Prostate gland (tissue), 2 donors: ENCODE results near the gene RAVER2. TPM values are rescaled to one million over a fixed set of nuclear protein-coding genes. Genes with fewer than 3 reads are reported as not detected.
"Not testable (repeated sequence)": the region's sequence is repeated elsewhere in the genome, so short reads cannot be mapped to it uniquely, and the experiment has no call there.

Experiments
- DNase-seq: peaks from one replicate; pipeline ENCODE4 v3.0.0-alpha.2; 2019; ENCODE audit warnings: low spot score
- H3K27ac ChIP-seq, 2 donors: fragments of 200-600 bp; sonication (generic); 2 replicates each; pipeline ENCODE4 v1.5.1; 2017 to 2019
- H3K27me3 ChIP-seq: fragments of 200-600 bp; sonication (generic); replicated peaks from 2 replicates; pipeline ENCODE4 v1.5.1; 2019; ENCODE audit not compliant: insufficient read depth
- H3K36me3 ChIP-seq, 2 donors: fragments of 200-600 bp; sonication (generic); 1 replicate in 1 of 2; 2 replicates in 1 of 2; pipeline versions ENCODE4 v1.5.1 to v1.8.1; 2017 to 2019
- H3K4me1 ChIP-seq: fragments of 200-600 bp; sonication (generic); replicated peaks from 2 replicates; pipeline ENCODE4 v1.5.1; 2019
- H3K4me3 ChIP-seq, 2 donors: fragments of 200-600 bp; sonication (generic); 2 replicates each; pipeline ENCODE4 v1.5.1; 2017 to 2019
- H3K9me3 ChIP-seq: fragments of 200-600 bp; sonication (generic); 2 replicates; pipeline ENCODE4 v1.5.1; 2017
- POLR2A ChIP-seq: fragments of 450-650 bp; IDR thresholded peaks from one replicate; pipeline ENCODE4 v1.6.1; 2016; ENCODE audit warnings: antibody characterized with exemption, mild to moderate bottlenecking
- POLR2AphosphoS5 ChIP-seq: sonication (generic); formaldehyde crosslinking; IDR thresholded peaks from one replicate; pipeline ENCODE4 v1.6.1; 2017; ENCODE audit warnings: antibody characterized with exemption
- WGBS: methylation state at CpG from one replicate; pipeline ENCODE4 v1.1.5; 2018; 5-methylcytosine and 5-hydroxymethylcytosine counted together
- intact Hi-C: fragments of 100-400 bp; cut with DNase I; formaldehyde crosslinking; loops from one replicate; pipeline ENCODE4 v1.14.2; 2022
- total RNA-seq, 2 donors: library from RNA; depleted of rRNA; stranded (reverse); fragments of >200 nt; gene quantifications; one replicate each; pipeline ENCODE4 v1.1.0, GENCODE V29; 2016
- TF ChIP-seq, protein P1 (sequence below), 4 experiments: fragments of 200-600 bp in 2 of 4; fragments of 450-650 bp in 2 of 4; sonication (generic) in 2 of 4; IDR thresholded peaks; 1 replicate in 3 of 4; 2 replicates in 1 of 4; pipeline ENCODE4 v1.5.1; 2016 to 2019; ENCODE audit warnings: antibody characterized with exemption in 4 of 4, mild to moderate bottlenecking in 2 of 4, moderate library complexity in 2 of 4

Gene RAVER2
- total RNA-seq, 2 donors from 2014 or later = 11.8 to 18.3 TPM

DNA sequence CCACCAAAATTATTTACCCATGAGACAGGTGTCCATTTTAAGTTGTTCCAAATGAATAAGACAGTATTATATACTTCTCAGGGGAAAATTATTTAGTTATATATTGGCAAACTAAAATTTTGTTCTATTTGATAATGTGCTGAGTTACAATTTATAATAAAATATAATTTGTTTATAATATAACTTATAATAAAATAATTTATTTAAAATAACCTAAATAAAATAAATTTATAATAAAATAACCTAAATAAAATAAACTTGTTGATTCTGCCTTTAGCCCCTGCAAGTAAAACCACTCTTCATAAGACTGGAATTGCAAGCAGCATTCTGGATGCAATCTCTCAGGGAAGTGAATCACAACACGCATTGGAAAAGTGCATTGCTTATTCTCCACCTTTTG is 69.6 kb downstream of the RAVER2 start:
- Histone ChIP-seq H3K4me1 (no peaks in the 10 kb centered on the region), H3K4me3 (no peak overlapping the region), H3K36me3 (no peaks in the 10 kb centered on the region), H3K27me3 (no peaks in the 10 kb centered on the region), H3K9me3 (no peaks in the 10 kb centered on the region), H3K27ac (no peak overlapping the region)
- intact Hi-C loops = no loop called here
- DNase-seq = no peak
- TF ChIP-seq POLR2A = no peak
- no peak for TF ChIP-seq POLR2AphosphoS5
- TF ChIP-seq, protein P1, sequence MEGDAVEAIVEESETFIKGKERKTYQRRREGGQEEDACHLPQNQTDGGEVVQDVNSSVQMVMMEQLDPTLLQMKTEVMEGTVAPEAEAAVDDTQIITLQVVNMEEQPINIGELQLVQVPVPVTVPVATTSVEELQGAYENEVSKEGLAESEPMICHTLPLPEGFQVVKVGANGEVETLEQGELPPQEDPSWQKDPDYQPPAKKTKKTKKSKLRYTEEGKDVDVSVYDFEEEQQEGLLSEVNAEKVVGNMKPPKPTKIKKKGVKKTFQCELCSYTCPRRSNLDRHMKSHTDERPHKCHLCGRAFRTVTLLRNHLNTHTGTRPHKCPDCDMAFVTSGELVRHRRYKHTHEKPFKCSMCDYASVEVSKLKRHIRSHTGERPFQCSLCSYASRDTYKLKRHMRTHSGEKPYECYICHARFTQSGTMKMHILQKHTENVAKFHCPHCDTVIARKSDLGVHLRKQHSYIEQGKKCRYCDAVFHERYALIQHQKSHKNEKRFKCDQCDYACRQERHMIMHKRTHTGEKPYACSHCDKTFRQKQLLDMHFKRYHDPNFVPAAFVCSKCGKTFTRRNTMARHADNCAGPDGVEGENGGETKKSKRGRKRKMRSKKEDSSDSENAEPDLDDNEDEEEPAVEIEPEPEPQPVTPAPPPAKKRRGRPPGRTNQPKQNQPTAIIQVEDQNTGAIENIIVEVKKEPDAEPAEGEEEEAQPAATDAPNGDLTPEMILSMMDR (IDR thresholded peaks at IDR 0.05) = no peak
- whole genome bisulfite sequencing = 97% methylated on average over 1 of the region's 1 CpG

DNA sequence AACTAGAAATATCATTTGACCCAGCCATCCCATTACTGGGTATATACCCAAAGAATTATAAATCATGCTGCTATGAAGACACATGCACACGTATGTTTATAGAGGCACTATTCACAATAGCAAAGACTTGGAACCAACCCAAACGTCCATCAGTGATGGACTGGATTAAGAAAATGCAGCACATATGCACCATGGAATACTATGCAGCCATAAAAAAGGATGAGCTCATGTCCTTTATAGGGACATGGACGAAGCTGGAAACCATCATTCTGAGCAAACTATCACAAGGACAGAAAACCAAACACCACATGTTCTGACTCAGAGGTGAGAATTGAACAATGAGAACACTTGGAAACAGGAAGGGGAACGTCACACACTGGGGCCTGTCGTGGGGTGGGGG is 72.5 kb downstream of the RAVER2 start:
- H3K27me3 ChIP-seq, DNase-seq, H3K9me3 ChIP-seq, H3K36me3 ChIP-seq, H3K27ac ChIP-seq, H3K4me3 ChIP-seq, H3K4me1 ChIP-seq, intact Hi-C loops: not testable (repeated sequence)
- WGBS = 95% methylated on average over 5 of the region's 5 CpGs

DNA sequence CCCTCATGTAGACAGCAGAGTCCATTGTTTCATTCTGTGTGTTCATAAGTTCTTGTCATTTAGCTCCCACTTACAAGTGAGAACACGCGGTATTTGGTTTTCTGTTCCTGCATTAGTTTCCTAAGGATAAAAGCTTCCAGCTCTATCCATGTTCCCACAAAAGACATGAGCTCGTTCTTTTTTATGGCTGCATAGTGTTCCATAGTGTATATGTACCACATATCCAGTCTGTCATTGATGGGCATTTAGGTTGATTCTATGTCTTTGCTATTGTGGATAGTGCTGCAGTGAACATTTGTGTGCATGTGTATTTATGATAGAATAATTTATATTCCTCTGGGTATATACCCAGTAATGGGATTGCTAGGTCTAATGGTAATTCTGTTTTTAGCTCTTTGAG is 75.7 kb downstream of the RAVER2 start:
- not testable (repeated sequence) for H3K9me3 ChIP-seq, H3K27ac ChIP-seq, H3K27me3 ChIP-seq, H3K4me3 ChIP-seq, DNase-seq, H3K36me3 ChIP-seq, H3K4me1 ChIP-seq
- 94% methylated on average over 3 of the region's 3 CpGs for WGBS
- intact Hi-C loops = loop anchor here (5.0 kb wide), 1 partner anchor 78 kb away; no protein-coding TSS in a partner anchor

DNA sequence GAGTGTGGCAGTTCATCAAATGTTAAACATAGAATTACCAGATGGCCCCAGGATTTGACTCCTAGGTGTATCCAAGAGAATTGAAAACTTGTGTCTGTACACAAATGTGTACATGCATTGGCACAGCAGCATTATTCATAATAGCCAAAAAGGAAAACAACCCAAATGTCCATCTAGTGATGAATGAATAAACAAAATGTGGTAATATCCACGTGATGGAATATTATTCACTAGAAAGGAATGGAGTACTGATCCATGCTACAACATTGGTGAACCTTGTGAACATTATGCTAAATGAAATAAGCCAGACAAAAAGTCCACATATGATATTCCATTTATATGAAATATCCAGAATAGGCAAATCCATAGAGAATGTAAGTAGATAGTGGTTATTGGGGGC is 77.7 kb downstream of the RAVER2 start:
- WGBS = 63% methylated on average over 1 of the region's 1 CpG
- no peak for TF ChIP-seq POLR2AphosphoS5
- no peak for TF ChIP-seq POLR2A

DNA sequence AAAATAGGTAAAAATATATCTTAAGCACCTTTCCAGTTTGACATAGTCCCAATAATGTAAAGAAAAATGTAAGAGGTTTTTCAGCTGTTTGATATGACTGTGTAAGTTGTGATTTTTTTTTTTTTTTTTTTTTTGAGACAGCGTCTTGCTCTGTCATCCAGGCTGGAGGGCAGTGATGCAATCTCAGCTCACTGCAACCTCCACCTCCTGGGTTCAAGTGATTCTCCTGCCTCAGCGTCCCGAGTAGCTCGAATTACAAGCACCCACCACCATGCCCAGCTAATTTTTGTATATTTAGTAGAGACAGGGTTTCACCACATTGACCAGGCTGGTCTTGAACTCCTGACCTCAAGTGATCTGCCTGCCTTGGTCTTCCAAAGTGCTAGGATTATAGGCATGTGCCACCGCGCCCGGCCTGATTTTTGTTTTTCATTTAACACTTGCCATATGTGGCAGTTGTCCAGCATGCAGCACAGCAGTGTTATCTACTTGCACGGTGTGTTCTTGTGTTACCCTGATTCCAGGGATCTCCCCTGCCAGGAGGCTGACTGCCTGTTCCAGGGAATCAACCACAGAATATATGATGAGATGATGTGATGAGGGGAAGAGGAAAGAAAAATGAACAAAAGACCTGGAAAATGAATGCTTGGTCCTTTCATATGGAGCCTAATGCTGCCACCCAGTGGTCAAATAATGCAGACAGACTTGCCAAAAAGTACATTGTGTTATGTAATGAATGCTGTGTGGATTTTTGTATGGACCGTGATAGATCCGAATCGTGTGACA is 79.0 kb downstream of the RAVER2 start:
- no peaks in the 10 kb centered on the region for H3K4me1 ChIP-seq
- intact Hi-C loops = loop anchor here (1.0 to 5.0 kb wide), 3 partner anchors 82 to 553 kb away; no protein-coding TSS in a partner anchor
- WGBS = 56% methylated on average over 11 of the region's 11 CpGs
- no peak overlapping the region for H3K4me3 ChIP-seq
- DNase-seq = peak; percentile 66
- H3K27me3 ChIP-seq = no peaks in the 10 kb centered on the region
- no peaks in the 10 kb centered on the region for H3K9me3 ChIP-seq
- no peak overlapping the region for H3K27ac ChIP-seq
- peak; percentile 65 for TF ChIP-seq POLR2AphosphoS5
- TF ChIP-seq POLR2A = no peak
- TF ChIP-seq, protein P1 (IDR thresholded peaks at IDR 0.05) = peak; percentile 52 to 87 (median 82)
- no peaks in the 10 kb centered on the region for H3K36me3 ChIP-seq

More for the DNA sequence above, 77.7 kb downstream of the RAVER2 start:
- no peaks in the 10 kb centered on the region for H3K27me3 ChIP-seq
- no peak overlapping the region for H3K4me3 ChIP-seq
- H3K36me3 ChIP-seq = no peaks in the 10 kb centered on the region
- H3K4me1 ChIP-seq = no peaks in the 10 kb centered on the region
- no peak overlapping the region for H3K27ac ChIP-seq
- H3K9me3 ChIP-seq = no peaks in the 10 kb centered on the region
- DNase-seq = no peak
- intact Hi-C loops = loop anchor here (5.0 kb wide), 1 partner anchor 80 kb away; no protein-coding TSS in a partner anchor

DNA sequence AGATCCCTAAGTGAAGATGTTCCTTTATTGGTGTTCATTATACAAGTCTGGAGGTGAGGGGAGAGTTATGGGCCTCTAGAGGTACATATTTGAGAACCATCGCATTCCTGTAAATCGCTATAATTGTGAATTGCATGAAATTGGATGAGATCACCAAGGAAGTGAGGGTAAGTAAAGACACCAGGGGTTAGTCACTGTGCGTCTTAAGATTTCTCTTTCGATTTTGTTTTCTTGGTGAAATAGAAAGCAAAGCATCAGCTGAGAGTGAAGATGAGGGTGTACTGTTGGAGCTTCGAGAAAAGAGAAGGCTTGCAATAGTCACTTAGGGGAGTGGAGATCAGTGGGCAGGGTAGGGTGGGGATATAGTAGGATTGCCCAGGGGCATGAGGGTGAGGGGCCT is 82.1 kb downstream of the RAVER2 start:
- Histone ChIP-seq H3K4me1 (no peaks in the 10 kb centered on the region), H3K9me3 (no peaks in the 10 kb centered on the region), H3K4me3 (no peak overlapping the region), H3K36me3 (no peaks in the 10 kb centered on the region), H3K27me3 (no peaks in the 10 kb centered on the region), H3K27ac (no peak overlapping the region)
- intact Hi-C loops = loop anchor here (2.0 kb wide), 1 partner anchor 356 kb away; the partner anchor contains the start of gene CACHD1
- 86% methylated on average over 5 of the region's 5 CpGs for WGBS
- no peak for TF ChIP-seq POLR2A
- TF ChIP-seq POLR2AphosphoS5 = no peak
- TF ChIP-seq, protein P1 (IDR thresholded peaks at IDR 0.05) = no peak
- DNase-seq = no peak
